Daoy (cell line): Measurements from ENCODE around the gene GRAMD2B. TPM values are rescaled to one million over a fixed set of nuclear protein-coding genes. Genes with fewer than 3 reads are reported as not detected.

Source experiments
- DNase-seq: peaks from one replicate; pipeline ENCODE4 v3.0.0-alpha.2; 2015; ENCODE audit warnings: low read depth
- total RNA-seq: library from RNA; depleted of rRNA; stranded (reverse); fragments of >200 nt; shearing (Covaris generic); gene quantifications from 2 replicates; pipeline ENCODE4 v1.2.3, GENCODE V29; 2014

GRAMD2B gene
- total RNA-seq, 1 experiment from 2014 or later, result 4.1 TPM

DNA sequence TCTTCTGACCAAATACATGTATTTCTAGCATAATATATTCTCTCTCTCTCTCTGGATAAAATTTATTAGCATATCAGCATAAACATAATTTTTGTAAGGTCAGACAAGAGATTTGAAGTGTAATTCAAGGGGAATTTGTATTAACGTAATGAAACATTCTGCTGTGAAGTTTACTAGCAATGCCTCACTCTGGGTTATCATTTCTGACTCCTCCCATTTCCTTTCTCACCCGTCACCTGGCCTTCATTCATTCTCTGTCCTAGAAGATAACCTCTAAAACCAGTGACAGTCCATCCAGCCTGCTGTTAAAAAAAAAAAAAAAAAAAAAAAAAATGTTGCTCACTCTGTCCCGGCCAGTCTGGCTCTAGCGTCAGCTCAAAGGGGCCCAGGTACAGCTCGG lies 27.1 kb downstream of the GRAMD2B start:
- peak; percentile 32 for DNase-seq

DNA sequence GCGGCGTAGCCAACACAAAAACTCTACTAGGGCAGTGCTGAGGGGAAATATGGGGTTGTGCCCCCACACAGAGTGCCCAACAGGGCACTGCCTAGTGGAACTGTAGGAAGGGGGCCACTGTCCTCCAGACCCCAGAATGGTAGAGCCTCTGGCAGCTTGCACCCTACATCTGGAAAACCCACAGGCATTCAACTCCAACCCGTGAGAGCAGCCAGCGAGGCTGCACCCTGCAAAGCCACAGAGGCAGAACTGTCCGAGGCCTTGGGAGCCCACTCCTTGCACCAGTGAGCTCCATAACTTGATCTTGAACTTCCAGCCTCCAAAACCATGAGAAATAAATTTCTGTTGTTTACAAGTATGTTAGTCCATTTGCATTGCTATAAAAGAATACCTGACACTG lies 27.7 kb downstream of the GRAMD2B start:
- no peak for DNase-seq

DNA sequence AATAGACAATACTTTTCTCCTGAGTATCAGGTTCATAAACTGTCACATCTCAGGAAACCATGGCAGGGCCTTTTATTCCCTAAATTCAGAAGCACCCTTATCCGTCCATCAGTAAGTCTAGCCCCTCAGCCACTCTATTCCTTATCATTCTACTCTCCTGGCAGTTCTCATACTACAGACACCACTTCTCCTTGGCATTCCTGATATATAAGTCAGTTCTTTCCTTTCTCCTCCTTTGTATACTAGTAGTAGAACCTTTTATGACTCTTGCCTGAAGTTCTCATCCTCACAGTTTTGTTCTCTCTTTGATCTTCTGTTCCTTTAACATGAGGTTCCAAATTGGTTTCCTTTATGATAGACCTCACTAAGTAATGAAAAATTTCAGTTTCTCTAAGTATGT lies 29.3 kb downstream of the GRAMD2B start:
- no peak for DNase-seq

DNA sequence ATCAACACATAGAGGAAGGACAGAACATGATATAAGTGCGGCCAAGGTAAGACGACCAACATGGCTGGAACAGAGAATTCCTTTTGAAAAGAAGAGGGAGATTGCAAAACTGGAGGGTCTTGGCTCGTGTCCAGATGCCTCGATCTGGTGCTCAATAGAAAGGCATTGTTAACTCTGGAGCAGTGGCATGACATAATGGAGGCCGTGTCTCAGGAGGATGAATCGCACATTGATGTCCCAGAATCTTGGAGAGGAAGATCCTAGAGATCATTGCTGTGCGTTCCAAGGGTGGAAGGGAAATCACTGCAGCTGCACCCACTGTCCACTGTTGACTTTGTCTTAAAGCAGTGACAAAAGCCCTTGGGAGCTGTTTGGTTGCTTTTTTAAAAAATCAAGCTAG lies 30.9 kb downstream of the GRAMD2B start:
- no peak for DNase-seq

DNA sequence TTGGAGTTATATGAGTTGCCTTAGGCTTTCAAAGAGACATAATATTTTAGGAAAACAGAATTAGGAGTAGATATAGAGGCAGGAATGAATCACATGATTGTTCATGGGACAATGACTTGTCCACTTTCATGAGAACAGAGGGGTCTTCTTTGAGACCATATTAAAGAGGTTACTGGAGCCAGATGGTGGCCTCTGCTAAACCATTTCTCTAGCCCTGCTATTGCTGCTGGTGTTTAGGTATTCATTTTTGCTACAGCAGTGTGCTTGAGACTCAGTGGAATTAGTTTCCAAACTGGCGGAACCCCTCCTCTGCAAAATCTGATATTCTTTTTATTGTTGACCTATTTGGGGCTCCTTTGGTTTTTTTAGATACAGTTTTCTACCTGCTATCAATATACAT lies 31.3 kb downstream of the GRAMD2B start:
- no peak for DNase-seq

DNA sequence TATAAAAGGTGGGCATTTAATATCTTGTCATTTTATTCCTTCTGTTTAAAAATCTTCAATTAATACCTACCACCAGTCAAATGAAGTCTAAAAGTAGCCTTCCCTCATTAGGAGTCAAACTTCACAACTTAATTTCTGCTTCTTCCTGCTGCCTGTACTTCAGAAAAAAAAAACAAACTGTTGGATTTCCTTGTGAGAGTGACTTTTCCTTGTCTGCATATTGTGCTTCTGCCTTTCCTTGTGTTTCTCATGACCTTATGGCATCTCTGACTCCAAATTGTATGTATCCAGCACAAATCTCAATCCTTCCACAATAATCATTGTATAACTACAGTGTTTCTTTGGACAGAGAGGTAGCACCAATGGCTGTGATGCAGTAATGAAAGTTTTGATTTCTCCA lies 32.1 kb downstream of the GRAMD2B start:
- DNase-seq, result no peak

DNA sequence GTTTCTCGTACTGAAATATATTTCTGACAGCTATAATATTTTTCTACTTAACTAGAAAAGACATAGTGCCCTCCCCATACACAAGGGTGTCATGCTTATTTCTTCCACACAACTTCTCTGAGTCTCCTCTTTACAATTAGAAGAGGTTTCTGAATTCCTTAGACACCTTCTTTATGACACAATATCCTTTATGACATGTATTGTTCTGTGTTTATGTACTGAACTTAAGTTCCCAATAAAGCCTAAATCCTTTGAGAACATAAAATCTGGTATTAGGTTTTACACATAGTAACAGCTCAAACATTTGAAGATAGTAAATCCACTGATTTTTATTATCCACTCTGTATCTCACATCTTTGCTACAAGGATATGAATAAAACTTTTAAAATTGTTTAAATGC lies 32.5 kb downstream of the GRAMD2B start:
- no peak for DNase-seq

DNA sequence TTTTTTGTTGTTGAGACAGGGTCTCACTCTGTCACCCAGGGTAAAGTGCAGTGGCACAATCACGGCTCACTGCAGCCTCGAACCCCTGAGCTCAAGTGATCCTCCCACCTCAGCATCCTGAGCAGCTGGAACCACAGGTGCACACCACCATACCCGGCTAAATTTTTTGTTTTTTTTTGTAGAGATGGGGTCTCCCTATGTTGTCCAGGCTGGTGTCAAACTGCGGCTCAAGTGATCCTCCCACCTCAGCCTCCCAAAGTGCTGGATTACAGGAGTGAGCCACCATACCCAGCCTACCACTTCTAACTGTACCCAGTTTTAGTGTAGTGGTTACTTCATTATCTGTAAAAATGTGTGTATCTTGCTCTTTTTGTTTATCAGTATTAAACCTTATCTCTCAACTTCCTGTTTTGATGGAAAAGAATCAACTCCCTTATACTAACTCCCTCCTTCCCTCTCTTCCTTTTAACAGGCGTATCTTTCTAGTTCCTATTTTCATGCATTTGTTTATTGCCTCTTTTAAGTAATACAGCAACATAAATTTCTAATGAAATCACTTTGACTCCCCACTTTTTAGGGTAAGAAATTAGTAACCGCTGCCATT lies 33.1 kb downstream of the GRAMD2B start:
- no peak for DNase-seq

DNA sequence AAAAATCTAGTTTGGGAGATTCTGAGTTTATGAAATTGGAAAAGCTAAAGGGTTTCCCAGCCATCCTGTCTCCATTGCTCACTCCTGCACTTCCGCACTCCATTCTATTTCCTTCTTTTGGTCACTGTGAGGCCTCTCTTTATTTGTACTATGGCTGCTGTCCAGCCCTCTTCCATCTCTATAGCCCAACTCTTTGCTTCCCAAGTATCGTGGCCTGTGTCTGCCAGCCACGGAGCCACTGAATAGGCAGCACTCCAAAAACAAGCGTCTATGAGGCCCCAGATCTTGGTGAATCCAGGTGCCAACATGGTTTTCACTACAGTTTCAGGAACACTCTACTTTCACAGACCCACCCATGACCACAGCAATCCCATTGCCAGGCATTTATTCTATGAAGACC lies 37.2 kb downstream of the GRAMD2B start:
- DNase-seq, result no peak

DNA sequence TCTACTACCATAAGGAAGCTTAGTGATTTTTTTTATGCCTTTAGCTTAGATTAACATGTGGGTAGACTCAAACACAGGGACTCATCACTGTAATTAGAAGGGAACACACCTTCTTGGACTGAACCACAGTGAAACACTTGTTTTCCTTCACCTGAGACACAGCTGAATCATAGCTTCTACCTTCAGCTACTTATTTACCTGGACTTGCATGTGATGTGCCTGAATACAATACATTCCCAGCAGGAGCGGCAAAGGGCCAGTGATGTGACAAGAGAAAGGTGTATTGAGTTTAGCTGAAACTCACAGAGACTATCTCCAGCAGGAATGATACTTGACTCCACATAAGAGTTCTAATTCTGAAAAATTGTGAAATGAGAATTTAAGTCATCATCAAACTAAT lies 37.8 kb downstream of the GRAMD2B start:
- DNase-seq, result no peak

DNA sequence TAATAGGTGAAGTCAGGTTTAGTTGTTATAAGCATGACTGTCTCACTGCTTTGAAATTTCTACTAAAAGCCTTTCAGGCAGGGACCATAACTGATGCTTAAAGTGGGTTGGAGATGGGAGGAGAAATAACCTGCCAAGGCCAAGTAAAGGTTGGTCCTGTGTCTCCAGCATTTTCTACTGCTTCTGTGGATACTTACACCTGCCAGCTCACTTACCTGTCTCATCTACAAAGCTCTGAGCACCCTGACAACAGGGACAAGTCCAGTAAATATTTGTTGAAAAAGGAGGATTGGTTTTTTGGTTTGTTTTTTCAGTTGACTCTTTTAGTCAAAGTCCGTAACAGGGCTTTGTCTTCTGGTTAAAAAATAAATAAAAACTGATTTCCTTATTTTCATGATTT lies 38.6 kb downstream of the GRAMD2B start:
- DNase-seq, result no peak

DNA sequence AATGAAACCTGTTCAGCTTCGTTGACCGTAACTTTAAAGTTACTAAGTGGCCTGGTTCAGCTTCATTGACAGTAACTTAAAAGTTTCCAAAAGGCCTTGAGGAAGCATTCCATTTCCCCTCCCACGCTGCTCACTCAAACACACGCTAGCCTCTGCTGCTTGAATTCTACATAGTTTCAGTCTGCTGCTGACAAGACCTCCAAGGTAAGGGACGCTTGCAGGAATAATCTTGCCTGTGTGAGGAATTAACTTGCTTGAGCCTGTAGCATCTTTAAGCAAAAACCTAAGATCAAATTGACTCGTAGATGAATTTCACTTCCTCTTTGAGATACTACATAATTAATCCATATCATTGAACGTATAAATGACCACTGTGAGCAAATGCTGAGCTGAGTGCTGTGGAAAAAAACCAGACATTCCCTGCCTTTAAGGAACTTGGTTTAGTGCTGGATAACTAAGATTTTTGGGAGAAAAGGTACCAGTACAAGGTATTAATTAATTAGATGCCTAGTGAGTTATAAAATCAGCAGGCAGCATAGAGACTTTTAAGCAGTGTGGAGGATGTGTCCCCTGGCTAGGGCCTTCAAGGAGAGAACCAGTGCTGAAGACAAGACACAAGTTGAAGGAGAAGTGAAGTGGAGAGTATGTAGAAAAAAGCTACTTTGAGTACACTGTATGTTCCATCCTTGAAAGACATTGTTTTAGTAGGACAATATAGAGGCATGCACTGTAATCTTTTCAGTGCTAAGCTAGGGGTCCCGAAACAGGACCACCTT lies 39.2 kb downstream of the GRAMD2B start:
- DNase-seq, result peak; percentile 22

DNA sequence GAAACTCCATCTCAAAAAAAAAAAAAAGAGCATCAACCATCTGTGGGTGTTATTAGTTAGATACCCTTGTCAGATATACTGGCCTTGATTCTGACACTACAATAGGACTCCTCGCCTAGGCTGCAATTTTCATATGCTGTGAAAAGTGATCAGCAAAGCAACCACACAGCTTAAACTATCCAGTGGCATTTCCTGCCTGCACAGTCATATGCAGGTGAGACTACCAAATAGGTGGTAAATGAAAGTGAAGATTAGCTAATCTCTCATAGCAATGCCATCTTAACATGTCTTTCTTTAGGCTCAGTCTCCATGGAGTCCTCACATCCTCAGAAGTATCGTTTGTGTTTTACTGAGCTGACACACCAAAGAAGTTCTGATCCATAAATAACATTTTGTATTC lies 40.8 kb downstream of the GRAMD2B start:
- DNase-seq, result no peak

DNA sequence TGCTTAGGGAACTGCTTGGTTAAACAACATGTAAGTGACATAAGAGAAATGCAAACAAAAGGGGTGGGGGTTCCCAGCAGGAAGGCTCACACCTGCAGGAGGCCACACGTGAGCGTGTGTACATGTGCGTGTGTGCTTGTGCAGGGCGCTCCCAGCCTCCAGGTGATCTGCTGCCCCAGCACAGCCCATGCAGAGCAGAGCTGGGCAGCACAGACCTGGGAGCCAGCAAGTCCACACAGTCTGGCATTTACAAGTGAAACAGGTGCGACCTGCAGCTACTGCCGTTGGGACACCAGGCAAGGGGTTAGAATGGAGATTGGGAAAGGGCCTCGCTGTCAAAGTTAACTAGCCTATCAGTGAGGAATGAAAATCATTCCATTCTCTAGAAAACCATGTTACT lies 41.8 kb downstream of the GRAMD2B start:
- DNase-seq, result no peak

DNA sequence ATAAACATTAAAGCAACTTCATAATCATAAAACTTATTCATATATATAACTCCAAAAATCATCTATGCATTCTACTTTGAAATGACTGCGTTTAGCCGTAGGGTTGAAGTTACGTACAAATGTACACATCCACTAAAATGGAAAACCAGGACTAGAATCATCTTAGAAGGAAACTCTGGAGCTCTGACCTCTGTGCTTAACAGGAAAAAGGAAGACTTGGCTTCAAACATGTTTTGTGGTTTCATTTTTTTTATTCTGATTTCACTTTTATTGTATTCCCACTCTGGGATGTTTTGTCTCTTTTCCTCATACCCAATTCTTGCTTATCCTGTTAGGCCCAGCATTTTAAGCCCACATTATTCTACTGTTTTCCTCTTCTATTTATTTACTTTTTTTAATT lies 44.9 kb downstream of the GRAMD2B start:
- no peak for DNase-seq

DNA sequence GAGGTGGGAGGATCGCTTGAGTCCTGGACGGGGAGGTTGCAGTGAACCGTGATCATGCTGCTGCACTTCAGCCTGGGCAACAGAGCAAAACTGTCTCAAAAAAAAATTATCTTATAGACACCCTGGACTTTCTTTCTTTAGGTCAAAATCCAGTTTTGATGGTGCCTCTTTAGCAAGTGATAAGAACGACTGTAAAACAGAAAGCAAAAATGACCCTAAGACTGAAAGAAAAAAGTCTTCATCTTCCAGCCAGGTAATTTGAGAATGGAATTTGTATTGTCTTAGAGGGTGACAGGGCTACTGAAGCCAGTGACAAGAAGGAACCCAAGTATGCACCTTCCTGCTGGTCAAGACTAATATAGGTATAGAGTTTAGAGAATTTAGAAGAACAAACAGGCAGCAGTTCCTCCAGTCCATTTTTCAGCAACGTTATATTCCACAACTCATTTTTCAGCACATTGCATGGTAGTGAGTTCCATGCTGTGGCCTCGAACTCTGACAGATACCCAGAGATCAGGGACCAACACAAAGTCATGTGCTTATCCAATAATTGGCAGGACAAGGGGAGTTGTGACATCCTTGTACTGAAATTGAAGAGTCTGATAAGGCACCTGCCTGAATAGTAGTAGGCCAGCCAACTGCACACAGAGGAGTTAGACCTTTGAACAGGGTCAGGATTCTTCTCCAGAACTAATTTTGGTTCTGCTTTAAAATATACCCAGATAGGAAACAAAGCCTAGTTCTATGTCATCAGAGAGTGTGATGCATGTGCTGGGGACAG lies 46.5 kb downstream of the GRAMD2B start:
- DNase-seq, result no peak

DNA sequence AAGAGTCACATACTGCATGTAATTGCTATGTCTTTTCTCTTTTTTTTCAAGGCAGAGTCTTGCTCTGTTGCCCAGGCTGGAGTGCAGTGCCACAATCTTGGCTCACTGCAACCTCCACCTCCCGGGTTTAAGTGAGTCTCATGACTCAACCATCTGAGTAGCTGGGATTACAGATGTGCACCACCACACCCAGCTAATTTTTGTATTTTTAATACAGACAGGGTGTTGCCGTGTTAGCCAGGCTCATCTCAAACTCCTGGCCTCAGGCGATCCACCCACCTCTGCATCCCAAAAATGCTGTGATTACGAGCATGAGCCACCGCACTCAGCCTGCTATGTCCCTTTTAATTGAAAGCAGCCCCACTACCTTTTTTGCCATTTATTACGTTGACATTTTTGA lies 47.3 kb downstream of the GRAMD2B start:
- DNase-seq, result peak; percentile 43

DNA sequence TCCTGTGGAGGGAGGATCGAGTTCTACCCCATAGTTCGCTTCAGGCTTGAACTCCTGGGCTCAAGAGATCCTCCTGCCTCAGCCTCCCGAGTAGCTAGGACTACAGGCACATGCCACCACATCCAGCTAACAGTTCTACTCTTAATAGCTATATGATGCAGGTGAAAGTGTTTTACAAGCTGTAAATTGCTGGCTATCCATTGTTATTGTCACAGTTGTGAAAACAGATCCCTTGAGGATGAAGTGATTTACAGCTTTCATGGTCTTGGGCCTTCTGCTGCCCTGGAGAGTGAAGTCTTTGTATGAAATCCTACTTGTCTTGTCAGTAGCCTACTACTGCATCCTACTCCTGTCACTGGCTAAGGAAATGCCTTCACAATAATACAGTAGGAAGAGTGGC lies 48.0 kb downstream of the GRAMD2B start:
- DNase-seq, result no peak

DNA sequence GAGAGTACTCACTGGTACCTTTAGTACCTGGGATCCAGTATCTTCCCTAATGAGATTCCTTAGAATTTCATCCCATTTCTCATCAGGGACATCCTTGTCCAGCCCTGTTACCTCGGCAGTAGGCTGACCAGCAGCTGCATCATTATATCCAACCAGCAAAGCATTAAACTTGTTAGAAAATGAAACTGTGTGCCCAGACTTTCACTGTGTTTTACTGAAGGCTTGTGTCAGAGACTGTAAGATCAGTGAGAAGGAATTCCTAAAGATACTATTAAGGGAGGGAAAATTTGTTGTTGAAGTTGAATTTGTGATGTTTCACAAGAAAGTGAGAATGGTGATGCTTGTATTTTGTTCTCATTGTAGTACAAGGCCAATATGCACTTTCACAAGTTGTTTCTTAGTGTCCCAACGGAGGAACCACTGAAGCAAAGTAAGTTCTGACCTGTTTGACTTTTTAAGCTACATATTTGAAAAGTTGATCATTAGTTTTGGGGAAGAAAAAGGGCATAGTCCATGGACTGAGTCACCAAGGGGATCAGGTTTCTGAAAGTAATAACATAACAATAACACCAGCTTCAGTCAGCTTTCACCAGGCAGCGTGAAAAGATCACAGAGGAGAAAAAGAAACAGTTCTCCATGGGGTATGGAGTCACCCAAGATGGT lies 48.8 kb downstream of the GRAMD2B start:
- peak; percentile 49 for DNase-seq

DNA sequence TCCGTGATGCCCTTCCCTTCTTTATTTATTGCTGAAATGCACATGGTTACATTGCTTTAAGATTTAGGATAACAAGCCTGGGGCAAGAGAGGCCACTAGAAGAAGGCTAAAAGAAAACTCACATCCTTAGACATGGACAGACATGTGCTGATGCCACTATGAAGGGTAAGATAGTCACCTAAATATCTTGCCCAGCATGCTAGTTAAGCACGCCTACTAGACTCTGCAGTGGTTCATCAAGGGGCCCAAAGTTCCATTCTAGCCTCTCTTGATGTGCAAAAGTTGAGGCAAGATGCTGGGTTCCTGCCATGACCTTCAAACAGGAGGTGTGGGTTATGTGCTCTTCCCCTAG lies 49.3 kb downstream of the GRAMD2B start:
- no peak for DNase-seq

DNA sequence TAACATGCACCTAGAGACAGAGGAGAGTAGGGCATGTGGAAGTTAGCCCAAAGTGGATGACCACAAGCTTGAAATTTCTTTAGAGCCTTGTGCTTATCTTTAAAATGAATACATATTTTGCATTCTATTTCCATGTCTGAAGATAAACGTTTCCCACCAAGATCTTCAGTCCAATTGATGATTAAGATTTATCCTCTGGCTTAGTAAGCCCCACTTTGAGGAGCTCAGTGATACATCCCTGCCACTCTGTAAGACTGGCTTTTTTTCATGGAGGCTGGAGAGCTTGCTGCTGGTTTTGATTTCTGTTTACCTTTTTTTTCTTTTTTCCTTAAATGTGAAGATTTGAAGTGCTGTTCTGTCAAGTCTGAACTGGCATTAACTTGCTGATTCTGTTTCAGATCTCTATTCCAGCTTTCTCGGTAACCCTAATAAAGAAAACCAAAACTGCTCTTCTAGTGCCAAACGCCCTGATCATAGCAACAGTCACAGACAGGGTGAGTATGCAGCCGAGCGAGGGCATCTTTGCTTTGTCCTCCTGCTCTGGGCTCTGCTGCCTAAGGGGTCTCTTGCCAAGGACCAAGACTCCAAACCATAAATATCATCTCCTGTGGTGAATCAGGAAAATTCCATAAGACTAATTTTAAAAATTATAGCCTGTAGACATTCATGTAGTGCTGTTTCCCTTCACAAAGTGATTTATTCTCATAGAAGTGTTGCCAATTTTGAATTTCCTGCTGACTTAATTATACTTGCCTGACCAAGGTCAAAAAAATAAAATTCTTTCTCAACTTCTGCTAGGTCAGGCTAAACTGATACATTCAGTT lies 54.3 kb downstream of the GRAMD2B start:
- no peak for DNase-seq

DNA sequence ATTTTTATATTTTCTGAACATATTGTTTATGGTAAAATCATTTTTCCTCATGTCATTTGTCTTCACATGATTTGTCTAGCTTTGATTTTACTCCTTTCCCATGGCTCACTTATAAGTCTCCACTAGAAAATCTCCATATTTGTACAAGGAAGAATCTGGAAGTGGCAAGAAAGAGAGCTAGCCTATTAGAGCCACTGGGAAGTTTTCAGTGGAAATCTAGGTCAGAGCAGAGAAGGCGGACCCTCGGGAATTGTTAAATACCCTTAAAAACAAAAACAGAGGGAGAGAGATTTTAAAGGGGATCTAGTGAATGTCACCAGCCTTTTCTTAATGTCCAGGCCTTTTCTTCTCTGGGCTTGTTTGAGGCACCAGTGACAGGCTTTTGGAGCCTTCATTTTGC lies 56.6 kb downstream of the GRAMD2B start:
- DNase-seq, result no peak
